ENCODE results near the gene TLE4.

DNA sequence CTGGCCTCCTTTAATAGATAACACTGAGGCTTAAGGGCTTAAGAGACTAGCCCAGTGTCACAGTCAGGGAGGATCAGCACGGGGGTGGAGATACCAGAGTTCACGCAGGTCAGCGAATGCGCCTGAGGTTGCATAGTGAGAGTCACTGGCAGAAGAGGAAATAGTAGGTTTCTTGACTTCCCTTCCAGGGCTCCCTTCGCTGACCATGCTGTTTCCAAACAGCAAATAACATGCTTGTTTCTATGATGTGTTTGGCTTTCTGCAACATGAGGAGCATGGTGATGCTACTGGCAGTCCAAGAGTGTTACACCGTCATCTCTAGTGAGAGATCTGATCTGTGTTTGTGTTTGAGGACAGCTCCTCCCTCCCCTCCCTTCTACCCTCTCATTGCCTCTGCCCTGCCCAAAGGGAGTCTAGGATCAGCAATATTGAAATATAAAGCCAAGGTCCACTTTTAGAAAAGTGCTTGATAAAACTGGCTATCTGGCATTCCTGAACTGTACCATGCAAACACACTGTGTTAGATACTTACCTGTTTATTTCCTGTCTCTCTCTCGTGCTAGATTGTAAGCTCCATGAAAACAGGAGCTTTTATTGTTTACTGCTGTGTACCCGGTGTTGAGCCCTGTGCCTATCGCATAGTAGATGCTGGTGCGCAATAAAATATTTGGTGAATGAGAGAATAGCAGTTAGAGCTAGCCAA lies 12.3 kb downstream of the TLE4 start:
- TF ChIP-seq, protein P1, sequence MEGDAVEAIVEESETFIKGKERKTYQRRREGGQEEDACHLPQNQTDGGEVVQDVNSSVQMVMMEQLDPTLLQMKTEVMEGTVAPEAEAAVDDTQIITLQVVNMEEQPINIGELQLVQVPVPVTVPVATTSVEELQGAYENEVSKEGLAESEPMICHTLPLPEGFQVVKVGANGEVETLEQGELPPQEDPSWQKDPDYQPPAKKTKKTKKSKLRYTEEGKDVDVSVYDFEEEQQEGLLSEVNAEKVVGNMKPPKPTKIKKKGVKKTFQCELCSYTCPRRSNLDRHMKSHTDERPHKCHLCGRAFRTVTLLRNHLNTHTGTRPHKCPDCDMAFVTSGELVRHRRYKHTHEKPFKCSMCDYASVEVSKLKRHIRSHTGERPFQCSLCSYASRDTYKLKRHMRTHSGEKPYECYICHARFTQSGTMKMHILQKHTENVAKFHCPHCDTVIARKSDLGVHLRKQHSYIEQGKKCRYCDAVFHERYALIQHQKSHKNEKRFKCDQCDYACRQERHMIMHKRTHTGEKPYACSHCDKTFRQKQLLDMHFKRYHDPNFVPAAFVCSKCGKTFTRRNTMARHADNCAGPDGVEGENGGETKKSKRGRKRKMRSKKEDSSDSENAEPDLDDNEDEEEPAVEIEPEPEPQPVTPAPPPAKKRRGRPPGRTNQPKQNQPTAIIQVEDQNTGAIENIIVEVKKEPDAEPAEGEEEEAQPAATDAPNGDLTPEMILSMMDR (IDR thresholded peaks at IDR 0.05): no peak
- TF ChIP-seq POLR2A (IDR thresholded peaks at IDR 0.05): no peak

Measured in Peyer's patch (tissue), 4 donors.